A549 treated with AZD2906 at 1 μM for 4 hours (cell line): ENCODE results near the gene KIF18B. TPM values are rescaled to one million over a fixed set of nuclear protein-coding genes. Genes with fewer than 3 reads are reported as not detected.

Experiments used
- total RNA-seq: library from RNA; stranded (reverse); fragments of 200-300 nt; extraction: Qiagen RNA extraction; gene quantifications from 5 replicates; pipeline ENCODE4 v1.2.3, GENCODE V29; 2022

The KIF18B gene
- total RNA-seq, result 30.5 to 38.1 TPM (median 36.8 TPM) in 5 replicates

DNA sequence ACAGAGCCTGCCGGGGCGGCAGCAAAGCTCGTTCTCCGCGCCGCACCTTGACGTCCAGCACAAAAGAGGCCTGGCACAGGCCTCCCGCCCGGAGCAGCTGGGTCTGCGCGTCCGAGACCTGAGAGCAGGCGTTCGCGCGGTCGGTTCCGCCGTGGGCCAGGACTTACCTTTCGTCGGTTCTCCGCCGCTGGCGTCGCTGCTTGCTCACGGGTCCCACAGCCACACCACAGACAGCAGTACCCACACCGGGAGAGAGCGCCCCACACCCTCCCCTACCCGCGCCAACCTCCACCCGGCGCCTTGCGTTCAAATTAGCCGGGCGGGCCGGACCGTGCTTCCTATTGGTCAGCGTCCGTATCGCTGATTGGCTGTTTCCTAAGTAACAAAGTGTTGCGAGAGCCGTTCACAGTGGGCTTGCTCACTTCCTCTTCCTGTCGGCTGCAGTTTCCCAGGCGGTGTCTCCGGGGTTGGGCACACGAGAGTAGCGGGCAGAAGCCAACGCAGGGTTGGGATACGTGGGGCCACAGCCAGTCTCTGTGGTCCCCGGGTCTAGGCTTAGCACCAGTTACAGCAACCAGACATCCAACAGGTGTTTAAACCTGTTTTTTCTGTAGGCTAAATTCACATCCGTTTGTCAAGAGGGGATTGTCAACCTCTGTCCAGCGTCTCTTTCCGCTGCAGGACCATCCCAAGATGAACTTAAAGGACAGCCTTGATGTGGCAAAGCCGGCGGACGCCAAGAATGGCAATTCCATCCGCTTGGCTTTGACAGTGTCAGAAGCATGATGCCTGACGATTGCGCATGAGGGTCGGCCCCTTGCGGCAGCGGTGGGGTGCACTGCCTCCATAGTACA is at the start of gene KIF18B:
TSS of gene KIF18B (minus strand) at position 313 of the 854 bp plus-strand sequence. CDS start 11,429 bp downstream, outside the sequence.

GRCh38 chr17:44968225-44969143 is 20.9 kb upstream of the KIF18B start, which contains the start of gene C1QL1:
Gene C1QL1, minus strand, starts transcription at chr17:44968303. Its CDS starts 255 bp downstream, at chr17:44968048.

GRCh38 chr17:44915321-44915726 is 32.2 kb downstream of the KIF18B start, which contains the start of gene GFAP:
Gene GFAP, minus strand, starts transcription at chr17:44915500. Its CDS starts 14 bp downstream, at chr17:44915486.

GRCh38 chr17:44899074-44899782 is 48.3 kb downstream of the KIF18B start, which contains the start of gene EFTUD2:
Gene EFTUD2, minus strand, starts transcription at chr17:44899445. Its CDS starts 4,924 bp downstream, at chr17:44894521.

Other genes with a start within 250 kb of the KIF18B start
- gene DBF4B, start 239.1 kb downstream of the KIF18B start, total RNA-seq, result 22.2 to 25.4 TPM (median 23.0 TPM) in 5 replicates
- 1.8 to 2.6 TPM (median 1.9 TPM) in 5 replicates for gene ADAM11, start 188.8 kb downstream of the KIF18B start, total RNA-seq
- 23.1 to 30.1 TPM (median 26.1 TPM) in 5 replicates for gene GJC1, start 117.5 kb downstream of the KIF18B start, total RNA-seq
- gene HIGD1B, start 99.9 kb downstream of the KIF18B start, total RNA-seq, result not detected in 5 replicates
- gene EFTUD2, start 48.3 kb downstream of the KIF18B start, total RNA-seq, result 127 to 175 TPM (median 138 TPM) in 5 replicates
- gene GFAP, start 32.3 kb downstream of the KIF18B start, total RNA-seq, result 0.36 to 0.66 TPM (median 0.57 TPM) in 5 replicates
- 15.1 to 35.0 TPM (median 30.3 TPM) in 5 replicates for gene C1QL1, start 20.5 kb upstream of the KIF18B start, total RNA-seq
- gene DCAKD, start 103.9 kb upstream of the KIF18B start, total RNA-seq, result 16.2 to 19.9 TPM (median 16.7 TPM) in 5 replicates
- 147 to 397 TPM (median 154 TPM) in 5 replicates for gene NMT1, start 113.5 kb upstream of the KIF18B start, total RNA-seq
- 126 to 190 TPM (median 170 TPM) in 5 replicates for gene PLCD3, start 184.7 kb upstream of the KIF18B start, total RNA-seq
- gene ACBD4, start 187.9 kb upstream of the KIF18B start, total RNA-seq, result 6.4 to 7.7 TPM (median 7.5 TPM) in 5 replicates
- 38.3 to 50.5 TPM (median 45.4 TPM) in 5 replicates for gene HEXIM1, start 200.7 kb upstream of the KIF18B start, total RNA-seq
- 13.0 to 18.2 TPM (median 14.8 TPM) in 5 replicates for gene HEXIM2, start 214.1 kb upstream of the KIF18B start, total RNA-seq